HUES64 (cell line): ENCODE measurements around the gene ELP2.
"Not testable (repeated sequence)": the region's sequence is repeated elsewhere in the genome, so short reads cannot be mapped to it uniquely, and the experiment has no call there.

Experiments
- H3K27ac ChIP-seq: 2 replicates; pipeline ENCODE4 v1.7.0; 2013; ENCODE audit warnings: low read depth, low read length, inconsistent platforms
- H3K27me3 ChIP-seq: 2 replicates; pipeline ENCODE4 v1.6.1; 2013; ENCODE audit warnings: mild to moderate bottlenecking, low read length; ENCODE audit not compliant: insufficient read depth
- H3K36me3 ChIP-seq: 2 replicates; pipeline ENCODE4 v1.6.1; 2013; ENCODE audit warnings: mild to moderate bottlenecking, low read length; ENCODE audit not compliant: insufficient read depth
- H3K4me1 ChIP-seq: 2 replicates; pipeline ENCODE4 v1.6.1; 2013; ENCODE audit warnings: mild to moderate bottlenecking, low read length, moderate library complexity; ENCODE audit not compliant: insufficient read depth
- H3K4me3 ChIP-seq: 2 replicates; pipeline ENCODE4 v1.5.1; 2013; ENCODE audit warnings: mild to moderate bottlenecking, low read length, moderate library complexity
- H3K9ac ChIP-seq: 2 replicates; pipeline ENCODE4 v1.6.1; 2013; ENCODE audit warnings: mild to moderate bottlenecking, low read depth, low read length
- H3K9me3 ChIP-seq: 2 replicates; pipeline ENCODE4 v1.6.1; 2013; ENCODE audit warnings: low read depth, low read length; ENCODE audit not compliant: insufficient read depth
- WGBS: fragments of 150-250, 120-280 bp; methylation state at CpG from one replicate; pipeline ENCODE4 v1.1.7; 2013; ENCODE audit warnings: missing lambda C conversion rate; 5-methylcytosine and 5-hydroxymethylcytosine counted together

Gene ELP2

DNA sequence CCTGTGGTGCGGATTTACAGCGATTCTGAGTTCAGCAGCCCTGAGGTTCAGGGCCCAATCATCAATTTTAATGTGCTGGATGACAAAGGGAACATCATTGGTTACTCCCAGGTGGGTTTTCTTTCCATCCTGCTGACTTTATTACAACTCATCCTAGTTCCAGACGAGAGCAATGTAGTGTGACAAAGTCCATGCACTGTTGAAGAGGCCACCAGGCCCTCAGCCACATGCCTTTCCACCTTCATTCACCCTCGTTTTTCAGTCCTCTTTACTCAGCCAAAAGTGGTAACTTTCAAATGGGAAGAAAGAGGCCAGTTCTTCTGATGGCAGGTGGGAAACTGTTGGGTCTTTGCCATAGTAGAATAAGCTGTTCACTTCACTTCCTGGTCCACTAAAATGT, 75.5 kb downstream of the ELP2 start:
- no peaks in the 10 kb centered on the region for H3K4me1 ChIP-seq
- 0 out of 2 replicates have a peak, but pooled peaks cover 2% of the 10 kb centered on the region for H3K36me3 ChIP-seq
- H3K4me3 ChIP-seq, result no peak overlapping the region
- H3K9me3 ChIP-seq, result 0 out of 2 replicates have a peak, but pooled peaks cover 3% of the 10 kb centered on the region
- no peaks in the 10 kb centered on the region for H3K27me3 ChIP-seq
- no peak overlapping the region for H3K27ac ChIP-seq
- 90% methylated on average over 4 of the region's 4 CpGs for WGBS
- no peak overlapping the region for H3K9ac ChIP-seq

DNA sequence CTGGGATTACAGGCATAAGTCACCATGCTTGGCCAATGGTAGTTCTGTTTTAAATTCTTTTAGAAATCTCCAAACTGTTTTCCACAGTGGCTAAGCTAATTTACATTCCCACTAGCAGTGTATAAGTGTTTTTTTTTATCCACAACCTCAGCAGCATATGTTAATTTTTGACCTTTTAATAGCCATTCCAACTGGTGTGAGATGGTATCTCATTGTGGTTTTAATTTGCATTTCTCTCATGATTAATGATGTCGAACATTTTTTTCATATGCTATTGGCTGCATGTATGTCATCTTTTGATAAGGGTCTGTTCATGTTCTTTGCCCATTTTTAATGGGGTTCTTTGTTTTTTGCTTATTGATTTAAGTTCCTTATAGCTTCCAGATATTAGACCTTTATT, 77.6 kb downstream of the ELP2 start:
- no peaks in the 10 kb centered on the region for H3K27me3 ChIP-seq
- WGBS, result 94% methylated on average over 1 of the region's 1 CpG
- no peak overlapping the region for H3K9ac ChIP-seq
- H3K27ac ChIP-seq, result no peak overlapping the region
- H3K4me1 ChIP-seq, result no peaks in the 10 kb centered on the region
- H3K4me3 ChIP-seq, result no peak overlapping the region
- 0 out of 2 replicates have a peak, but pooled peaks cover 2% of the 10 kb centered on the region for H3K36me3 ChIP-seq
- H3K9me3 ChIP-seq, result 0 out of 2 replicates have a peak, but pooled peaks cover 3% of the 10 kb centered on the region

- H3K27me3 ChIP-seq, H3K27ac ChIP-seq, H3K36me3 ChIP-seq, H3K4me3 ChIP-seq, H3K9ac ChIP-seq, H3K4me1 ChIP-seq, H3K9me3 ChIP-seq: not testable (repeated sequence)
- WGBS, result 98% methylated on average over 2 of the region's 2 CpGs
Observed at GRCh38 chr18:36207969-36208368, 78.3 kb downstream of the ELP2 start.

- Histone ChIP-seq H3K27me3 (no peaks in the 10 kb centered on the region), H3K36me3 (no peaks in the 10 kb centered on the region), H3K27ac (no peak overlapping the region), H3K9ac (no peak overlapping the region), H3K4me3 (no peak overlapping the region), H3K9me3 (0 out of 2 replicates have a peak, but pooled peaks cover 3% of the 10 kb centered on the region), H3K4me1 (no peaks in the 10 kb centered on the region)
- WGBS, result 94% methylated on average over 6 of the region's 6 CpGs
Observed at GRCh38 chr18:36211612-36212065, 81.9 kb downstream of the ELP2 start.

- 93% methylated on average over 13 of the region's 13 CpGs for WGBS
- no peaks in the 10 kb centered on the region for H3K27me3 ChIP-seq
- no peaks in the 10 kb centered on the region for H3K36me3 ChIP-seq
- 0 out of 2 replicates have a peak, but pooled peaks cover 3% of the 10 kb centered on the region for H3K9me3 ChIP-seq
- no peaks in the 10 kb centered on the region for H3K4me1 ChIP-seq
- H3K27ac ChIP-seq, result no peak overlapping the region
- H3K9ac ChIP-seq, result no peak overlapping the region
- no peak overlapping the region for H3K4me3 ChIP-seq
Observed at GRCh38 chr18:36212301-36213171, 82.8 kb downstream of the ELP2 start.

DNA sequence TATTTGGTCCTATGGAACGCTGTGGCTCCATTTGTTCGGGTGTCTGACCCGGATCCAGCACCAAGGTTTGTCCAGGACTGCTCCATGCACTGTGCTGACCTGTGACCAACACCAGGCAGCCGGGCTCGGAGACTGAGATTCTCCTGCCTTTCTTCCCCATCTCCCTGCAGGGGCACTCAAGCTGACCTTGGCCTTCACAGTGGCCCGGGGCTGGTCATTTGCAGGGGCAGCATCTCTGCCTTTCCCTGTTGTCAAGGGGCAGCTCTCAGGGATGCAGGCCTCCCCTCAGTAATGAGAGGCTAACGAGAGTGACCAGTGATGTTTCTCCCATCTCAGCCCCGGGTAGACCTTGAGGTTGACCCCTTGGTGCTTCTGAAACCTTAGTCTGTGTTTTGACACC, 85.1 kb downstream of the ELP2 start:
- H3K27me3 ChIP-seq, result no peaks in the 10 kb centered on the region
- H3K9me3 ChIP-seq, result no peaks in the 10 kb centered on the region
- H3K4me3 ChIP-seq, result no peak overlapping the region
- 94% methylated on average over 8 of the region's 8 CpGs for WGBS
- no peak overlapping the region for H3K9ac ChIP-seq
- H3K36me3 ChIP-seq, result no peaks in the 10 kb centered on the region
- no peak overlapping the region for H3K27ac ChIP-seq
- no peaks in the 10 kb centered on the region for H3K4me1 ChIP-seq

GRCh38 chr18:36215577-36215976, 85.9 kb downstream of the ELP2 start:
- no peaks in the 10 kb centered on the region for H3K9me3 ChIP-seq
- no peaks in the 10 kb centered on the region for H3K4me1 ChIP-seq
- H3K36me3 ChIP-seq, result no peaks in the 10 kb centered on the region
- H3K27ac ChIP-seq, result no peak overlapping the region
- H3K4me3 ChIP-seq, result no peak overlapping the region
- H3K9ac ChIP-seq, result no peak overlapping the region
- H3K27me3 ChIP-seq, result no peaks in the 10 kb centered on the region
- 90% methylated on average over 9 of the region's 9 CpGs for WGBS

DNA sequence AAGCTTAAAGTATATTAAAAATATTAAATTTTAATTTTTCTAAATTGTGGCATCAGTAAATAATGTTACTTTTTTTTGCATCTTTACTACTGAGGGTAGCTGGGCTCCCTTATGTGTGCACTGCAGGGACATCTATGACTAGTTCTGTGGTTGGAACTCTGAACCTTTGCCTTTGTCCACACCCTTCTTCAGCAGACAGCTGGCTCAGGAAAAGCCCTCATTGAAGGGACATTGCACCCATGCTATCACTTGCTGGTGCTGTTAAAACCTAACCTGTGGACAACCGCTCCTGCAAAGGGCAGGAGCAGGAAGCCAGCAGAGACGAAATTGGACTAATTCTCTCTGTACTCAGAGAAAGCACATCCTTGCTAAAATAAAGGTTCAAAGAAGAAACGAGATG, 87.6 kb downstream of the ELP2 start:
- H3K4me1 ChIP-seq, result no peaks in the 10 kb centered on the region
- no peaks in the 10 kb centered on the region for H3K27me3 ChIP-seq
- WGBS, result 87% methylated on average over 3 of the region's 3 CpGs
- no peaks in the 10 kb centered on the region for H3K9me3 ChIP-seq
- H3K9ac ChIP-seq, result no peak overlapping the region
- no peaks in the 10 kb centered on the region for H3K36me3 ChIP-seq
- no peak overlapping the region for H3K4me3 ChIP-seq
- H3K27ac ChIP-seq, result no peak overlapping the region

GRCh38 chr18:36229188-36229587, 99.5 kb downstream of the ELP2 start:
- Histone ChIP-seq H3K36me3 (no peaks in the 10 kb centered on the region), H3K4me1 (no peaks in the 10 kb centered on the region), H3K27ac (no peak overlapping the region), H3K9ac (no peak overlapping the region), H3K4me3 (no peak overlapping the region), H3K9me3 (peaks cover 15% of the 10 kb centered on the region; the same call in 1 of the 2 replicates), H3K27me3 (no peaks in the 10 kb centered on the region)
- WGBS, result no CpG with 5 or more reads among the region's 1 CpG
